AG04449 (cell line): ENCODE data around the gene HYI.

Experiments used
- CTCF ChIA-PET: fragments of 350-600 bp; formaldehyde crosslinking; extraction: SDS; loops from one replicate; lab custom pipeline; 2021; ENCODE audit warnings: antibody characterized with exemption; lab: Yijun Ruan, JAX
- POLR2A ChIA-PET: fragments of 400-600, 350-600 bp; formaldehyde crosslinking; extraction: SDS; loops from one replicate; lab custom pipeline; 2020; ENCODE audit warnings: antibody characterized with exemption, inconsistent platforms; lab: Yijun Ruan, JAX
- DNase-seq: peaks from one replicate; pipeline ENCODE4 v3.0.0-alpha.2; 2010; ENCODE audit warnings: low read depth, low spot score
- H3K4me3 ChIP-seq: 2 replicates; pipeline ENCODE4 v1.5.1; 2011; ENCODE audit warnings: low read depth, mild to moderate bottlenecking, control low read depth, low read length
- CTCF ChIP-seq: IDR thresholded peaks from one replicate; pipeline ENCODE4 v1.5.1; 2011; ENCODE audit warnings: mild to moderate bottlenecking, moderate library complexity, low read length, control low read depth, inconsistent platforms; ENCODE audit not compliant: insufficient read depth; ENCODE audit errors: missing control alignments

Gene HYI

GRCh38 chr1:43491061-43491460, 37.3 kb upstream of the HYI start:
- H3K4me3 ChIP-seq, result no peak overlapping the region
- DNase-seq, result no peak
- no peak for TF ChIP-seq CTCF
- ChIA-PET POLR2A (no interaction called here), CTCF (interaction anchor here (2.2 kb wide), 1 partner anchor 17 kb away, joined by 5 read pairs; no protein-coding TSS in a partner anchor)

- no peak overlapping the region for H3K4me3 ChIP-seq
- no peak for DNase-seq
- ChIA-PET POLR2A (no interaction called here), CTCF (no interaction called here)
- TF ChIP-seq CTCF, result no peak
Measured at GRCh38 chr1:43488165-43488564, 34.4 kb upstream of the HYI start.

GRCh38 chr1:43484367-43484766, 30.6 kb upstream of the HYI start:
- CTCF ChIA-PET, result no interaction called here
- no peak for TF ChIP-seq CTCF
- no peak for DNase-seq
- POLR2A ChIA-PET, result no interaction called here
- H3K4me3 ChIP-seq, result no peak overlapping the region

- POLR2A ChIA-PET, result no interaction called here
- CTCF ChIA-PET, result no interaction called here
Measured at GRCh38 chr1:43482215-43482614, 28.5 kb upstream of the HYI start.

GRCh38 chr1:43481491-43481890, 27.8 kb upstream of the HYI start:
- POLR2A ChIA-PET, result no interaction called here
- CTCF ChIA-PET, result no interaction called here
- no peak for TF ChIP-seq CTCF
- H3K4me3 ChIP-seq, result no peak overlapping the region
- no peak for DNase-seq

More at GRCh38 chr1:43482215-43482614, 28.5 kb upstream of the HYI start:
- DNase-seq, result no peak
- TF ChIP-seq CTCF, result no peak
- no peak overlapping the region for H3K4me3 ChIP-seq

- POLR2A ChIA-PET, result no interaction called here
Measured at GRCh38 chr1:43479414-43479813, 25.7 kb upstream of the HYI start.

More at GRCh38 chr1:43479414-43479813, 25.7 kb upstream of the HYI start:
- no peak for DNase-seq
- no peak overlapping the region for H3K4me3 ChIP-seq
- CTCF ChIA-PET, result interaction anchor here (1.0 kb wide), 1 partner anchor 11 kb away, joined by 3 read pairs; no protein-coding TSS in a partner anchor
- no peak for TF ChIP-seq CTCF
